NCI-H2196 (cell line): Measurements from ENCODE around the gene NCAPD2.
"Not testable (repeated sequence)": the region's sequence is repeated elsewhere in the genome, so short reads cannot be mapped to it uniquely, and the experiment has no call there.

ENCODE experiments used
- DNase-seq: peaks from one replicate; lab custom pipeline; 2025; ENCODE audit not compliant: unreplicated experiment; lab: John Stamatoyannopoulos, UW

NCAPD2 gene

GRCh38 chr12:6548556-6548955, 54.7 kb downstream of the NCAPD2 start:
- DNase-seq = no peak

GRCh38 chr12:6548966-6549683, 55.2 kb downstream of the NCAPD2 start:
- no peak for DNase-seq

- DNase-seq = no peak
These were observed 55.8 kb downstream of the NCAPD2 start for GRCh38 chr12:6549684-6550151.

GRCh38 chr12:6550294-6551062, 56.6 kb downstream of the NCAPD2 start:
- DNase-seq = no peak

GRCh38 chr12:6551063-6551461, 57.2 kb downstream of the NCAPD2 start:
- DNase-seq = no peak

GRCh38 chr12:6551496-6552139, 57.7 kb downstream of the NCAPD2 start:
- no peak for DNase-seq

GRCh38 chr12:6552140-6552551, 58.2 kb downstream of the NCAPD2 start:
- no peak for DNase-seq

- DNase-seq = no peak
These were observed 59.4 kb downstream of the NCAPD2 start for GRCh38 chr12:6553051-6553868.

- no peak for DNase-seq
These were observed 60.5 kb downstream of the NCAPD2 start for GRCh38 chr12:6554168-6555017.

GRCh38 chr12:6555018-6555691, 61.3 kb downstream of the NCAPD2 start:
- DNase-seq = no peak

GRCh38 chr12:6556496-6556817, 62.6 kb downstream of the NCAPD2 start:
- not testable (repeated sequence) for DNase-seq

- DNase-seq = no peak
These were observed 63.0 kb downstream of the NCAPD2 start for GRCh38 chr12:6556857-6557256.

GRCh38 chr12:6558014-6558760, 64.3 kb downstream of the NCAPD2 start:
- not testable (repeated sequence) for DNase-seq

- no peak for DNase-seq
These were observed 65.6 kb downstream of the NCAPD2 start for GRCh38 chr12:6559500-6559899.

GRCh38 chr12:6560501-6561205, 66.8 kb downstream of the NCAPD2 start:
- DNase-seq = no peak

- no peak for DNase-seq
These were observed 69.0 kb downstream of the NCAPD2 start for GRCh38 chr12:6562881-6563280.

- no peak for DNase-seq
These were observed 69.6 kb downstream of the NCAPD2 start for GRCh38 chr12:6563448-6564050.

GRCh38 chr12:6567112-6567670, 73.3 kb downstream of the NCAPD2 start:
- no peak for DNase-seq
